Activated CD4-positive, CD25-positive, alpha-beta regulatory T cell (primary cell): ENCODE results near the gene CIAO2B.
"Not testable (repeated sequence)": the region's sequence is repeated elsewhere in the genome, so short reads cannot be mapped to it uniquely, and the experiment has no call there.

Experiments
- DNase-seq, 4 experiments: peaks; one replicate each; lab custom pipeline; 2025; lab: John Stamatoyannopoulos, UW

CIAO2B gene

GRCh38 chr16:66936889-66937554 lies 2.8 kb upstream of the CIAO2B start:
- no peak for DNase-seq

- no peak for DNase-seq
These were observed 2.3 kb upstream of the CIAO2B start for GRCh38 chr16:66936462-66936861.

GRCh38 chr16:66935314-66936011 lies 1.3 kb upstream of the CIAO2B start, which contains the start of gene CES2:
Gene CES2 (plus strand): TSS chr16:66935516. CDS start chr16:66935636, 120 bp downstream.
- no peak for DNase-seq

GRCh38 chr16:66934839-66935313 lies 674 bp upstream of the CIAO2B start:
- DNase-seq: not testable (repeated sequence)

- DNase-seq: peak in 2 of 4 experiments; percentile 23 to 35
These were observed 445 bp downstream of the CIAO2B start for GRCh38 chr16:66933776-66934137.

GRCh38 chr16:66932076-66932475 lies 2.1 kb downstream of the CIAO2B start:
- no peak for DNase-seq

GRCh38 chr16:66931665-66932064 lies 2.5 kb downstream of the CIAO2B start:
- no peak for DNase-seq

GRCh38 chr16:66930189-66930588 lies 4.0 kb downstream of the CIAO2B start:
- no peak for DNase-seq

- DNase-seq: no peak
These were observed 5.4 kb downstream of the CIAO2B start for GRCh38 chr16:66928702-66929388.

GRCh38 chr16:66927918-66928649 lies 6.1 kb downstream of the CIAO2B start:
- DNase-seq: no peak

GRCh38 chr16:66926961-66927436 lies 7.2 kb downstream of the CIAO2B start:
- DNase-seq: no peak

GRCh38 chr16:66926171-66926947 lies 7.8 kb downstream of the CIAO2B start:
- DNase-seq: no peak

- no peak for DNase-seq
These were observed 8.8 kb downstream of the CIAO2B start, which contains the start of gene RRAD for GRCh38 chr16:66925322-66925840. Gene RRAD (minus strand): TSS chr16:66925535. CDS start chr16:66925179, 356 bp downstream.

- DNase-seq: peak in 1 of 4 experiments; percentile 13
These were observed 9.5 kb downstream of the CIAO2B start for GRCh38 chr16:66924527-66925321.

GRCh38 chr16:66923866-66924265 lies 10.3 kb downstream of the CIAO2B start:
- DNase-seq: no peak

- no peak for DNase-seq
These were observed 10.9 kb downstream of the CIAO2B start for GRCh38 chr16:66923247-66923731.

GRCh38 chr16:66921729-66922450 lies 12.3 kb downstream of the CIAO2B start:
- no peak for DNase-seq

GRCh38 chr16:66920924-66921680 lies 13.1 kb downstream of the CIAO2B start:
- no peak for DNase-seq

- no peak for DNase-seq
These were observed 14.0 kb downstream of the CIAO2B start for GRCh38 chr16:66920299-66920590.
